ENCODE data around the gene RABGGTB.
"Not testable (repeated sequence)": the region's sequence is repeated elsewhere in the genome, so short reads cannot be mapped to it uniquely, and the experiment has no call there.

The RABGGTB gene

DNA sequence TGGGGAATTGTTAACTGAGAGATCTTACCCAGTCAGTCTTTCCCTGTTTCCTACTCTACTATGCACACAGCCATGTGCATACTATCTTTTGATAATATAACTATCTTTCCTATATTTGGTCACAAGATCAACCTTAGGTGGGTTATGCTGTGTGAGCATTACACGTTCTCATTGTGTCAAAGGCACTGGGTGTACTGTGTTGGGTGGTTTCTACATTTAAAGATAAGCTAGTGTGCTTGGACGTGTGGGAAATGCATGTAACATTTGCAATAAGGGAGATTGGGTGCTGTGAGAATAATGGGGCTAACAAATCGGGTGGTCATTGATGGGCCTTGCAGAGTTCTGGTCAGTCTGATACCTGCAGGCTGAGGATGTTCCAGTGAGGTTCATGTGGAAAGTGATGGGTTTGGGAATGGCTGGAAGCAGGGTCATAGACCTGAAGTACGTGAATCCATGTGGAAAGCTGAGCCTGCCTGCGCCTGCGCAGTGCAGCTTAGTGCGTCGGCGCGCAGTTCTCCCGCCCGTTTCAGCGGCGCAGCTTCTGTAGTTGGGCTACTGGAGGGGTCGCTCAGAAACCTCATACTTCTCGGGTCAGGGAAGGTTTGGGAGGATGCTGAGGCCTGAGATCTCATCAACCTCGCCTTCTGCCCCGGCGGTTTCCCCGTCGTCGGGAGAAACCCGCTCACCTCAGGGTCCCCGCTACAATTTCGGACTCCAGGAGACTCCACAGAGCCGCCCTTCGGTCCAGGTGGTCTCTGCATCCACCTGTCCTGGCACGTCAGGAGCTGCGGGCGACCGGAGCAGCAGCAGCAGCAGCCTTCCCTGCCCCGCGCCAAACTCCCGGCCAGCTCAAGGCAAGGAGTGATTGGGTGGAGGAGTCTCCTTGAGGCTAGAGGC is 10.6 kb downstream of the RABGGTB start, which contains the start of gene MSH4:
MSH4 (plus strand) TSS at position 507 of the 897 bp plus-strand sequence; CDS start at position 611, 104 bp downstream.
- no peak within 1 kb of the TSS for H3K4me3 ChIP-seq (ENCODE audit: control insufficient read depth, low read depth, low read length)
- DNase-seq (ENCODE audit: low read depth): peak; percentile 33
- TF ChIP-seq, protein P1, sequence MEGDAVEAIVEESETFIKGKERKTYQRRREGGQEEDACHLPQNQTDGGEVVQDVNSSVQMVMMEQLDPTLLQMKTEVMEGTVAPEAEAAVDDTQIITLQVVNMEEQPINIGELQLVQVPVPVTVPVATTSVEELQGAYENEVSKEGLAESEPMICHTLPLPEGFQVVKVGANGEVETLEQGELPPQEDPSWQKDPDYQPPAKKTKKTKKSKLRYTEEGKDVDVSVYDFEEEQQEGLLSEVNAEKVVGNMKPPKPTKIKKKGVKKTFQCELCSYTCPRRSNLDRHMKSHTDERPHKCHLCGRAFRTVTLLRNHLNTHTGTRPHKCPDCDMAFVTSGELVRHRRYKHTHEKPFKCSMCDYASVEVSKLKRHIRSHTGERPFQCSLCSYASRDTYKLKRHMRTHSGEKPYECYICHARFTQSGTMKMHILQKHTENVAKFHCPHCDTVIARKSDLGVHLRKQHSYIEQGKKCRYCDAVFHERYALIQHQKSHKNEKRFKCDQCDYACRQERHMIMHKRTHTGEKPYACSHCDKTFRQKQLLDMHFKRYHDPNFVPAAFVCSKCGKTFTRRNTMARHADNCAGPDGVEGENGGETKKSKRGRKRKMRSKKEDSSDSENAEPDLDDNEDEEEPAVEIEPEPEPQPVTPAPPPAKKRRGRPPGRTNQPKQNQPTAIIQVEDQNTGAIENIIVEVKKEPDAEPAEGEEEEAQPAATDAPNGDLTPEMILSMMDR (conservative IDR thresholded peaks at IDR 0.05; ENCODE audit: control insufficient read depth, insufficient read depth, low read depth, low read length): no peak

DNA sequence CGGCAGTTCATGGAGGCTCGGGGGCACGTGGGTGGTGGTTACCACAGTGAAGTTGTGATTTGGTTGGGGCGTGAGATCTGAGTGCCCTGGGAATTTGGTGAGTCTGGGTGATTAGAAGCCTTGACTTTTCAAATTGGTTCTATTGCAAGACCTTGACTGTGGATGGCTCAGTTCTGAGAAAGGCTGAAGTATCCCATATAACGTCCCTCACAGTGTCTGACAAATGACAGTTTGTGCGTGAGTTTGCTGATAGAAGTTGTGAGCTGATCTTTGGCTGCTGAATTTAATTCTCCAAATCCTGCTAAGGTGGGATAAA is 11.2 kb downstream of the RABGGTB start:
- H3K4me3 ChIP-seq (ENCODE audit: control insufficient read depth, low read depth, low read length): no peak overlapping the region
- TF ChIP-seq, protein P1 (conservative IDR thresholded peaks at IDR 0.05; ENCODE audit: control insufficient read depth, insufficient read depth, low read depth, low read length): no peak
- DNase-seq (ENCODE audit: low read depth): no peak

DNA sequence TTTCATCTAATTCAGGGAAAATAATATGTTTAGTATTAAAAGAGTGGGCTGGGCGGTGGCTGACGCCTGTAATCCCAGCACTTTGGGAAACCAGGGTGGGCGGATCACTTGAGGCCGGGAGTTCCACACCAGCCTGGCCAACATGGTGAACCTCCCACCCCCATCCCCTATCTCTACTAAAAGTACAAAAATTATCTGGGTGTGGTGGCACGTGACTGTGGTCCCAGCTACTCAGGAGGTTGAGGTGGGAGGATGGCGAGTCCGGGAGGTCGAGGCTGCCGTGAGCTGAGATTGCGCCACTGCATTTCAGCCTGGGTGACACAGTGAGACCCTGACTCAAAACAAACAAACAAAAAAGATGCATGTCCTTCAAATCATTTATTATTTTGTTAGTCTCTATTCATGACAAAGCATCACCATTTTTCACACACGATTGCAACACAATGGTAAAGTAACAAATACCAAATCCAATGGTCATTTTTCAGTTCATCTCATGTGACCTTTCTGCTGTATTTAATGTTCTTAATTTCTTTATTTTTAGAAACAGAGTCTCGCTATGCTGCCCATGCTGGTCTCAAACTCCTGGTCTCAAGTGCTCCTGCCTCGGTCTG is 11.7 kb downstream of the RABGGTB start:
- peak; percentile 39 for DNase-seq (ENCODE audit: low read depth)
- H3K4me3 ChIP-seq (ENCODE audit: control insufficient read depth, low read depth, low read length): no peak overlapping the region
- TF ChIP-seq, protein P1 (conservative IDR thresholded peaks at IDR 0.05; ENCODE audit: control insufficient read depth, insufficient read depth, low read depth, low read length): no peak

DNA sequence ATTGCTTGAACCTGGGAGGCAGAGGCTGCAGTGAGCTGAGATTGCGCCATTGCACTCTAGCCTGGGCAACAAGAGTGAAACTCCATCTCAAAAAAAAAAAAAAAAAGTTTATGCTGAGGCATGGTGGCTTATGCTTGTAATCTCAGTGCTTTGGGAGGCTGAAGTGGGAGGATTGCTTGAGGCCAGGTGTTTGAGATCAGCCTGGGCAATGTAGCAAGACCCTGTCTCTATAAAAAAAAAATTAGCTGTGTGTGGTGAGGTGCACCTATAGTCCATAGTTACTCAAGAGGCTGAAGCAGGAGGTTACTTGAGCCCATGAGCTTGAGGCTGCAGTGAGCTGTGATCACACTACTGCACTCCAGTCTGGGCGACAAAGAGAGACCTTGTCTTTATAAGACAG is 15.4 kb downstream of the RABGGTB start:
- not testable (repeated sequence) for H3K4me3 ChIP-seq (ENCODE audit: control insufficient read depth, low read depth, low read length); DNase-seq (ENCODE audit: low read depth)

DNA sequence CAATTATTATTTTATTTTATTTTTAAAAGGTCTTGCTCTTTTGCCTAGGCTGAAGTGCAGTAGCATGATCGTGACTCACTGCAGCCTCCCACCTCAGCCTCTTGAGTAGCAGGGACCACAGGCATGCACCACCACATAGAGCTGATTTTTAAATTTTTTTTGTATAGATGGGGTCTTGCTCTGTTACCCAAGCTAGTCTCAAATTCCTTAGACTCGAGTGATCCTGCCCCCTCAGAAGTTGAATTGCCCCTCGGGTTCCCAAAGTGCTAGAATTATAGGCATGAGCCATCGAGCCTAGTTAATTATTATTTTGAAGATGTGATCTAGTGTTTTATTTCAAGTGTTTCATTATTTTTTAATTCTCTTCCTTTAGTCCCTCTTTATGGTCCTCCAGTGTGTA is 22.9 kb downstream of the RABGGTB start:
- TF ChIP-seq, protein P1 (conservative IDR thresholded peaks at IDR 0.05; ENCODE audit: control insufficient read depth, insufficient read depth, low read depth, low read length): no peak
- no peak overlapping the region for H3K4me3 ChIP-seq (ENCODE audit: control insufficient read depth, low read depth, low read length)
- no peak for DNase-seq (ENCODE audit: low read depth)

DNA sequence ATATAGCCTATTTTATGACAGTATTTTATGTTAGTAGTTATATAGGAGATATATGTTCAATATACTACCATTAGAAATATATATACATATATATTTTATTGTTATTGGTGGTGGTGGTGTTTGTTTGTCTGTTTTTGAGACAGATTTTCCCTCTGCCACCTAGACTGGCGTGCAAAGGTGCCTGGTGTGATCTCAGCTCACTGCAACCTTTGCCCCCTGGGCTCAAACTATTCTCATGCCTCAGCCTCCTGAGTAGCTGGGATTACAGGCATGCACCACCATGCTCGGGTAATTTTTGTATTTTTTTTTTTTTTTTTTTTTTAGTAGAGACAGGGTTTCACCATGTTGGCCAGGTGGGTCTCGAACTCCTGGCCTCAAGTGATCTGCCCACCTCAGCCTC is 24.1 kb downstream of the RABGGTB start:
- not testable (repeated sequence) for H3K4me3 ChIP-seq (ENCODE audit: control insufficient read depth, low read depth, low read length); DNase-seq (ENCODE audit: low read depth)

DNA sequence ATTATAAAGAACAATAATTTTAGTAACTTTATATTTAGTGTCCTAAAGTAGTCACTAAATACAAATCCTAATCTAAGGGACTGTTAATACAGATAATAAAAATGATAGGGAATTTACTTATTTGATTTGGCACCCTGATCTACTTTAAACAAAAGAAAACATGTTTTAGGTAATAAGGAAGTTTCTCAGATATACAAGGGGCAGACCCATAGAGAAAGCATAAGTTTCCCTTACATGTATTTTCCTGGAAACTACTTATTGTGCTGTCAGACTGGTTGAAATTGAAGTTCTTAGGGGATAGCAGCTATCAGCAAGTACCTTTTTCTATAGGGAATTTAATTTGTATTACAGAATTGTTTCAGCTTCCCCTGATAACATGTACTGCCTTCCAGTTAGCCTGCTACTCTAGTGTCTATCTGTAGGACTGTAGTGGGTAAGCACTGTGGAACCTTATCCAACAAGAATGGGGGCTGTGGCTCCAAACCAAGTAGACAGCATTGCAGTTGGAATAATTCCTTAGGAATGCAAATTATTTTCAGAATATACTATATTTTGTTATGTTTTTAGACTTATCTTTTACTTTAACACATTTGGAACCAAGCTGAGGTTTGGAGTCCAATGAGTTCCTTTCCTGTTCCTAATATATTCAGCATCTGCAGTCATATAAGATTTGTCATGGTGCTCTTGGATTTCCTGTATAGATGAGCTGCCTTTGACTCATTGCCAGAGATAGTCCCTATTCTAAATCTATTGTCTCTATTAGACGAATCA is 25.3 kb downstream of the RABGGTB start:
- TF ChIP-seq, protein P1 (conservative IDR thresholded peaks at IDR 0.05; ENCODE audit: control insufficient read depth, insufficient read depth, low read depth, low read length): no peak
- no peak overlapping the region for H3K4me3 ChIP-seq (ENCODE audit: control insufficient read depth, low read depth, low read length)

More for the DNA sequence above, 25.3 kb downstream of the RABGGTB start:
- peak; percentile 42 for DNase-seq (ENCODE audit: low read depth)

All from fibroblast of mammary gland (primary cell).